Ishikawa (cell line): ENCODE measurements around the gene NPTX2.

ENCODE experiments used
- CEBPB ChIP-seq: IDR thresholded peaks from 2 replicates; pipeline ENCODE4 v1.6.1; 2012
- CREB1 ChIP-seq: IDR thresholded peaks from 2 replicates; pipeline ENCODE4 v1.6.1; 2012; ENCODE audit warnings: low read depth
- EGR1 ChIP-seq: IDR thresholded peaks from 2 replicates; pipeline ENCODE4 v1.6.1; 2012
- EP300 ChIP-seq: IDR thresholded peaks from 2 replicates; pipeline ENCODE4 v1.6.1; 2012; ENCODE audit warnings: borderline replicate concordance
- FOXM1 ChIP-seq: IDR thresholded peaks from 2 replicates; pipeline ENCODE4 v1.6.1; 2012; ENCODE audit warnings: low read depth, borderline replicate concordance
- NFIC ChIP-seq: IDR thresholded peaks from 2 replicates; pipeline ENCODE4 v1.6.1; 2012
- RAD21 ChIP-seq: IDR thresholded peaks from 2 replicates; pipeline ENCODE4 v1.6.1; 2012; ENCODE audit warnings: low read depth
- TAF1 ChIP-seq: IDR thresholded peaks from 2 replicates; pipeline ENCODE4 v1.6.1; 2012; ENCODE audit warnings: low read depth, mild to moderate bottlenecking
- TCF12 ChIP-seq: IDR thresholded peaks from 2 replicates; pipeline ENCODE4 v1.6.1; 2012; ENCODE audit warnings: low read depth
- TEAD4 ChIP-seq: IDR thresholded peaks from 2 replicates; pipeline ENCODE4 v1.6.1; 2012
- USF1 ChIP-seq: IDR thresholded peaks from 2 replicates; pipeline ENCODE4 v1.6.1; 2012
- YY1 ChIP-seq: IDR thresholded peaks from 2 replicates; pipeline ENCODE4 v1.6.1; 2012; ENCODE audit warnings: low read depth
- ZBTB7A ChIP-seq: IDR thresholded peaks from 2 replicates; pipeline ENCODE4 v1.6.1; 2012; ENCODE audit warnings: low read depth
- TF ChIP-seq, protein P1 (sequence below): IDR thresholded peaks from 2 replicates; pipeline ENCODE4 v1.6.1; 2012; ENCODE audit warnings: low read depth, mild to moderate bottlenecking
- TF ChIP-seq, protein P2 (sequence below): IDR thresholded peaks from 2 replicates; pipeline ENCODE4 v1.6.1; 2012

NPTX2 gene

GRCh38 chr7:98584830-98585229, 32.3 kb upstream of the NPTX2 start:
- TF ChIP-seq EGR1 = no peak
- no peak for TF ChIP-seq YY1
- TF ChIP-seq NFIC = no peak
- TF ChIP-seq TEAD4 = no peak
- TF ChIP-seq TAF1 = no peak
- no peak for TF ChIP-seq USF1
- TF ChIP-seq EP300 = no peak
- TF ChIP-seq RAD21 = no peak
- TF ChIP-seq, protein P1, sequence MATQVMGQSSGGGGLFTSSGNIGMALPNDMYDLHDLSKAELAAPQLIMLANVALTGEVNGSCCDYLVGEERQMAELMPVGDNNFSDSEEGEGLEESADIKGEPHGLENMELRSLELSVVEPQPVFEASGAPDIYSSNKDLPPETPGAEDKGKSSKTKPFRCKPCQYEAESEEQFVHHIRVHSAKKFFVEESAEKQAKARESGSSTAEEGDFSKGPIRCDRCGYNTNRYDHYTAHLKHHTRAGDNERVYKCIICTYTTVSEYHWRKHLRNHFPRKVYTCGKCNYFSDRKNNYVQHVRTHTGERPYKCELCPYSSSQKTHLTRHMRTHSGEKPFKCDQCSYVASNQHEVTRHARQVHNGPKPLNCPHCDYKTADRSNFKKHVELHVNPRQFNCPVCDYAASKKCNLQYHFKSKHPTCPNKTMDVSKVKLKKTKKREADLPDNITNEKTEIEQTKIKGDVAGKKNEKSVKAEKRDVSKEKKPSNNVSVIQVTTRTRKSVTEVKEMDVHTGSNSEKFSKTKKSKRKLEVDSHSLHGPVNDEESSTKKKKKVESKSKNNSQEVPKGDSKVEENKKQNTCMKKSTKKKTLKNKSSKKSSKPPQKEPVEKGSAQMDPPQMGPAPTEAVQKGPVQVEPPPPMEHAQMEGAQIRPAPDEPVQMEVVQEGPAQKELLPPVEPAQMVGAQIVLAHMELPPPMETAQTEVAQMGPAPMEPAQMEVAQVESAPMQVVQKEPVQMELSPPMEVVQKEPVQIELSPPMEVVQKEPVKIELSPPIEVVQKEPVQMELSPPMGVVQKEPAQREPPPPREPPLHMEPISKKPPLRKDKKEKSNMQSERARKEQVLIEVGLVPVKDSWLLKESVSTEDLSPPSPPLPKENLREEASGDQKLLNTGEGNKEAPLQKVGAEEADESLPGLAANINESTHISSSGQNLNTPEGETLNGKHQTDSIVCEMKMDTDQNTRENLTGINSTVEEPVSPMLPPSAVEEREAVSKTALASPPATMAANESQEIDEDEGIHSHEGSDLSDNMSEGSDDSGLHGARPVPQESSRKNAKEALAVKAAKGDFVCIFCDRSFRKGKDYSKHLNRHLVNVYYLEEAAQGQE = no peak
- no peak for TF ChIP-seq CEBPB

GRCh38 chr7:98591926-98592325, 25.2 kb upstream of the NPTX2 start:
- TF ChIP-seq, protein P2, sequence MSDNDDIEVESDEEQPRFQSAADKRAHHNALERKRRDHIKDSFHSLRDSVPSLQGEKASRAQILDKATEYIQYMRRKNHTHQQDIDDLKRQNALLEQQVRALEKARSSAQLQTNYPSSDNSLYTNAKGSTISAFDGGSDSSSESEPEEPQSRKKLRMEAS = no peak
- TF ChIP-seq ZBTB7A (no peak), TAF1 (no peak), EGR1 (no peak), RAD21 (no peak), TCF12 (no peak), CEBPB (no peak), NFIC (no peak), YY1 (no peak), EP300 (no peak), TEAD4 (no peak), USF1 (no peak), FOXM1 (no peak), CREB1 (no peak)
- TF ChIP-seq, protein P1 = no peak

- TF ChIP-seq CREB1 (no peak), NFIC (no peak), YY1 (no peak), CEBPB (no peak), FOXM1 (no peak), EGR1 (no peak), ZBTB7A (no peak), TEAD4 (no peak), TAF1 (no peak), RAD21 (no peak), EP300 (no peak), USF1 (no peak), TCF12 (no peak)
- TF ChIP-seq, protein P2 = no peak
- TF ChIP-seq, protein P1 = no peak
Measured at GRCh38 chr7:98594348-98594747, 22.7 kb upstream of the NPTX2 start.

DNA sequence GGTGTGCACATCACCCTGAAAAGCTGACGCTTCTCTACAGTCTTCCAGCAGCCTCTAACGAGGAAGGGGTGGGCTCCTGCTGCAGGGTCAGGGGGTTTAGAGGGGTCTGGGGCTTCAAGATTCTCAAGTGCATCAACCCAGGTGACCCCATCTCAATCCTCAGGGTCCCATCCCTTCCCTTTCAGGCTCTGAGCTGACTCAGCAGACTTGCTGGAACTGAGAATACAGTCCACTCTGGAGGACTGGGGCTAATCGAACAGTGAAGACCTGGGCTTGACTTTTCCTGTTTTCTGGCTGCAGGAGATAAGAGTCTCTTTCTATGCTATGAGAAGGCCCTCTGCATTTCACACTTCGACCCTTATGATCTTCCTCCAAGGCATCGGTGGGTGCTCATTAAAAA, 22.3 kb upstream of the NPTX2 start:
- TF ChIP-seq EGR1 (no peak), CEBPB (no peak), TCF12 (no peak), TAF1 (no peak), RAD21 (no peak), FOXM1 (no peak), YY1 (no peak), ZBTB7A (no peak), EP300 (no peak)
- TF ChIP-seq, protein P1 = no peak
